Type B pancreatic cell (in vitro differentiated cells): ENCODE data around the gene NXN. TPM values are rescaled to one million over a fixed set of nuclear protein-coding genes. Genes with fewer than 3 reads are reported as not detected.

Source experiments
- DNase-seq: peaks from one replicate; pipeline ENCODE4 v3.0.0; 2021; ENCODE audit warnings: mixed read lengths; ENCODE audit not compliant: unreplicated experiment; ENCODE audit errors: extremely low spot score
- H3K27ac Mint-ChIP-seq: 2 replicates; pipeline ENCODE4 v1.8.0; 2021; ENCODE audit warnings: mild to moderate bottlenecking, mixed read lengths
- H3K27me3 Mint-ChIP-seq: 2 replicates; pipeline ENCODE4 v1.8.0; 2021; ENCODE audit warnings: mixed read lengths
- H3K36me3 Mint-ChIP-seq: 2 replicates; pipeline ENCODE4 v1.8.0; 2021; ENCODE audit warnings: mixed read lengths
- H3K4me1 Mint-ChIP-seq: one replicate; pipeline ENCODE4 v1.8.0; 2021; ENCODE audit warnings: mixed read lengths; ENCODE audit not compliant: unreplicated experiment
- H3K4me3 Mint-ChIP-seq: 2 replicates; pipeline ENCODE4 v1.8.0; 2021; ENCODE audit warnings: mild to moderate bottlenecking, mixed read lengths
- H3K9me3 Mint-ChIP-seq: 2 replicates; pipeline ENCODE4 v1.8.0; 2021; ENCODE audit warnings: mixed read lengths
- total RNA-seq: library from RNA; stranded (reverse); gene quantifications from 2 replicates; pipeline ENCODE4 v1.2.1, GENCODE V29; 2021; ENCODE audit warnings: low replicate concordance
- TF ChIP-seq, protein P1 (sequence below): fragments of 200-600 bp; sonication (generic); conservative IDR thresholded peaks from 2 replicates; pipeline ENCODE4 v1.5.0; 2021; ENCODE audit warnings: antibody characterized with exemption, mild to moderate bottlenecking

NXN gene
- total RNA-seq, 1 donor from 2014 or later, result 68.0 TPM

DNA sequence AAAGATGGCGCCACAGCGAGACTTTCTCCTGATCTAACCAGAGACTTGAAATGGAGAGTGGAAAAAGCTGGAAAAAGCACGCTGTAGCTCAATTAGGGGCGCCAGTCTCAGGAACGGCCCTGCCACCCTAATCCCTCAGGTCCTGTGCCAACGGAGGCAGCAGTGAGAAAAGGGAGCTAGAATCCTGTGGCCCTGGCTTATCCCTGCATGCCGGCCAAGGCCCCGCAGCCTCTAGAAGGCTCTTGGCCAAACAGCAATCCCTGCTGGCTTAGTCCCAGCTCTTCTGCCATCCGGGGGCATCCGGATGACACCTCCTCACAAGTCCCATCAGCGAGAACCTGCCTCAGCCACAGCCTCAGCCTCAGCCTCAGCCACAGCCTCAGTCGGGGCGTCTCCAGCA, 127.7 kb downstream of the NXN start:
- H3K4me1 Mint-ChIP-seq, result peaks cover 49% of the 10 kb centered on the region
- H3K27me3 Mint-ChIP-seq, result no peaks in the 10 kb centered on the region
- DNase-seq, result no peak
- no peaks in the 10 kb centered on the region for H3K36me3 Mint-ChIP-seq
- no peaks in the 10 kb centered on the region for H3K9me3 Mint-ChIP-seq
- no peak overlapping the region for H3K27ac Mint-ChIP-seq
- no peak overlapping the region for H3K4me3 Mint-ChIP-seq
- TF ChIP-seq, protein P1, sequence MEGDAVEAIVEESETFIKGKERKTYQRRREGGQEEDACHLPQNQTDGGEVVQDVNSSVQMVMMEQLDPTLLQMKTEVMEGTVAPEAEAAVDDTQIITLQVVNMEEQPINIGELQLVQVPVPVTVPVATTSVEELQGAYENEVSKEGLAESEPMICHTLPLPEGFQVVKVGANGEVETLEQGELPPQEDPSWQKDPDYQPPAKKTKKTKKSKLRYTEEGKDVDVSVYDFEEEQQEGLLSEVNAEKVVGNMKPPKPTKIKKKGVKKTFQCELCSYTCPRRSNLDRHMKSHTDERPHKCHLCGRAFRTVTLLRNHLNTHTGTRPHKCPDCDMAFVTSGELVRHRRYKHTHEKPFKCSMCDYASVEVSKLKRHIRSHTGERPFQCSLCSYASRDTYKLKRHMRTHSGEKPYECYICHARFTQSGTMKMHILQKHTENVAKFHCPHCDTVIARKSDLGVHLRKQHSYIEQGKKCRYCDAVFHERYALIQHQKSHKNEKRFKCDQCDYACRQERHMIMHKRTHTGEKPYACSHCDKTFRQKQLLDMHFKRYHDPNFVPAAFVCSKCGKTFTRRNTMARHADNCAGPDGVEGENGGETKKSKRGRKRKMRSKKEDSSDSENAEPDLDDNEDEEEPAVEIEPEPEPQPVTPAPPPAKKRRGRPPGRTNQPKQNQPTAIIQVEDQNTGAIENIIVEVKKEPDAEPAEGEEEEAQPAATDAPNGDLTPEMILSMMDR, result no peak

DNA sequence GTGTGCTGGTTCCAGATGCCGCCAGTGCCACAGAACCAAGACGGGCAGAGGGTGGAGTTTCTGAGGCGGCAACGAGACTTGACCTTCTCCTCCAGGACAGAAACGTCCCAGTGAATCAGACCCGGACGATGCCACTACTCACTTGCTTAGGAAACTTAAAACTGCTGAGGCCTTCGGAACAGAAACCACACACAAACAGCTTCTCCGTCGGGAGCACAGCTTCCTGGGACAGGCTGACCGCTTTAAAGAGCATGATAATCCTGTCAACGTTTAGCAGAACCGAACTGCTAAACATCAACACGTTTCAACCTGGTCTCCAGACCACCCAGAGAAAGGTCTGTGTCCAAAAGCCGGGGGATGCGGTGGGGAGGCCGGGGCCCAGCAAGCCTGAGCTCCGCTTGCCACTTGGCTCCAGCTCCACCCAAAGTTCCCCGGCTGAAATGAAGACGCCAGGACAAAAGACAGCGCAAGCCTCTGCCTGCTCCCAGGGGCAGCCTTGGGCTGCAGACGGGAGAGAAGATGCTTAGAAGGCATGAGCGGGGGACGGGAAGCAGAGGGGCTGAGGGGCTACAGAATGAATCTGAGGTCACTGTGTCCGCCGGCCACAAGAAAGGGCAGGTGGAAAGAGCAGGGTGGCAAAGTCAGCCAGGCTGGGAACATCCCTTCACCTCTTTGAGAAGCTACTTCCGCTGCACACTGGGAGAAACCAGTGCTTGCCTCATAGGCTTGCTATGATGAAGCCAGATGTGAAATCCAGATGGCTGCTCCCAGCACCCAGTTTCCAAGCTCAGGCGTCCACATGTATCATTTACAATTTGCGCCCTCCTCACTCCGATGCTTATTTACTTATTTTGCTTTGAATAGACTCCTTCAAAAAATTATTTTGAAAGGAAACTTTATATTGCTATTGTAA, 128.5 kb downstream of the NXN start:
- no peak for DNase-seq
- H3K4me3 Mint-ChIP-seq, result no peak overlapping the region
- peaks cover 51% of the 10 kb centered on the region for H3K4me1 Mint-ChIP-seq
- TF ChIP-seq, protein P1, result no peak
- H3K27ac Mint-ChIP-seq, result peak overlapping the region; percentile 18
- no peaks in the 10 kb centered on the region for H3K27me3 Mint-ChIP-seq
- peaks cover 4% of the 10 kb centered on the region for H3K36me3 Mint-ChIP-seq
- no peaks in the 10 kb centered on the region for H3K9me3 Mint-ChIP-seq

DNA sequence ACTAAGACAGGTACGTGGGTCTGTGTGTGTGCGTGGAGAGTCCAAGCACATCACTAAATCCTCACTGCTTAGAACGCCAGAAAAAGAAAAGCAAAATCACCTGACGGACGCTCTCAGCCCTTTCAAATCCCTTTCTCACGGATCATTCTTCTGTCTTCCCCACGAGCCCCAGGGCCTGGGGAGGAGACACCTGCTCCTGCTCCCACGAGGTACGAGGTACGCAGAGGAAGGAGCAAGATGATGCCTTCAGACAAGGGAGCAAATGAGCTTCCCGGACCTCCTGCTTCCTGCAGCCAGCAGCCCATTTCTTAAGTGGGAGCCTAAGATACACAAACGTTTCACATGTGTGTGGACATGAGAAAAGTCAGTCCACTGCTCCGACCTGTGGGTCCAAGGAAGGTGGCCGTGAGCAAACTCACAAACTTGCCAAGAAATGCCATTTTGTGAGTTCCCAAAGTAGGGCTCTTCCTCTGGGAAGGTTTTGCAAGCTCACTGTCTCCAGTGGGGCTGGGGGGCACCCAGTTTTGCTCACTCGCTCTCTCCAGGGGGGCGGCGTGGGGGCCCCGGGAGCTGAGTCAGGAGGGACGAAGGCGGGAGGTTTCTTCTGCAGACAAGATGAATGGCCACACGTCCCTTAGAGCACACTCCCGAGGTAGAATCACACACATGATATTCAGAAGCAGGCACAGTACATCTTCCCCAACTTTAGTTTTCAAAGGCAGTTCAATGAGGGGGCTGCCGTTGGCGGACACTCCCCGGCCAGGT, 129.3 kb downstream of the NXN start:
- no peak for DNase-seq
- TF ChIP-seq, protein P1, result no peak

DNA sequence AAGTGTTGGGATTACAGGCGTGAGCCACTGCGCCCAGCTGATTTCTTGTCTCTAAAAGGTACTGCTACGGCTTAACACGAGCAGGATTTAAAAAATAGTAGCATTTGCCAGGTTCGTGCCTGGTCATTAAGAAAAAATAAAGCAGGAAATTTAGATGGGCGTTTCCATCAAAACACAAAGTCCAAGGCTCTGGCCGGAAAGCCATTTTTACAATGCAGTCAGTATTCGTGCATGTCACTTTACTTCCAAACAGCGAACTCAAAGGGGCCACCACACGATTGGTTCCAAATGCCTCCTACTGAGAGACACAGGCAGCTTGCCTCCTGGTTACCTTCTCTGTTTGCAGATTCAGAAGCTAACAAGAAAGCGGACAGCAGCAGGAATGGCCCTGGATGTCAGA, 131.2 kb downstream of the NXN start:
- TF ChIP-seq, protein P1, result no peak
- Mint-ChIP-seq H3K4me1 (peaks cover 55% of the 10 kb centered on the region), H3K36me3 (peaks cover 10% of the 10 kb centered on the region), H3K9me3 (peaks cover 5% of the 10 kb centered on the region), H3K27me3 (no peaks in the 10 kb centered on the region), H3K27ac (no peak overlapping the region), H3K4me3 (no peak overlapping the region)
- DNase-seq, result no peak

More for the DNA sequence above, 129.3 kb downstream of the NXN start:
- no peaks in the 10 kb centered on the region for H3K27me3 Mint-ChIP-seq
- H3K27ac Mint-ChIP-seq, result peak overlapping the region; percentile 18
- H3K4me1 Mint-ChIP-seq, result peaks cover 48% of the 10 kb centered on the region
- peaks cover 7% of the 10 kb centered on the region for H3K36me3 Mint-ChIP-seq
- peaks cover 3% of the 10 kb centered on the region for H3K9me3 Mint-ChIP-seq
- H3K4me3 Mint-ChIP-seq, result no peak overlapping the region

DNA sequence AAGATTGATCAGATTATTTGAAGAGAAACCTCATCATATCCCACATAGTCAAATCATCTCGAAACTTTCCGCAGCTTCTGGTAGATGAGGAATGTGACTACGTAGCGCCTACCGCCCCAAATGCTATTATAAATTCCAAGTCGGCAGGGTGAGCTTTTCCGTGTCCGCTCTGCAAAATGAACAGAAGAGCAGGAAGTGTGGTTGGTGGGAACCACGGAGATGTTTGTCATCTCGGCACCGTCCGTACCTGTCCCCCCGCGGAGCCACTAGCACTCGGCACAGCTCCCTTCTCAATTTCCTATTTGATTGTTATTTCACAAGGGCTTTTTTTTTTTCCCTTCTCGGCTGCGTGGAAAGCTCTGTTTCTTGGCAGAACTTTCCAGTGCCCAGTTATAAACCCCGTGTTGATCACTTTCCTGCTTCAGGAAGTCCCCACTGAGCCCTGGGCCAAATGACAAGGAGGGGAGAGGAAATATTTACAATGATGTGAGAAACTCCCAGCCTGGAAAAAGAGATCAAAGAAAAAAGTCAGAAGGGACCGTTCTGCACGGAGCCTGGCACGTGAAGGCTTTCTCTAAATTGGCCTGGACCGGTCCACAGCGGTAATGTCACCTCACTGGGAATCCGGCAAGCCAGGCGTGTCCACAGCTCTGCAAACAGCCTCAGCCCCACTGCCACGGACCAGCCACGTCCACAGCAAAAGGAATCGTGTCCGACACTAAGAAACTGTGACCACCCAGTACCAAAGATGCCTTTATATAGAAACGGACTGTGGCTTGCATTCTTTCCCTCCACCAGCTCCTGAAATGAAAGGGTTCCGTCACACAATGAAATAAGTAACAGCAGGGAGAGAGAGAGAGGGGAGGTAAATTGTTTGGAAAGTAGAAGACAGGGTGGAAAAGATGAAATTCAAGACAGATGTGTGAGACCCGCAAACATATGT, 132.4 kb downstream of the NXN start:
- H3K36me3 Mint-ChIP-seq, result peaks cover 16% of the 10 kb centered on the region
- peaks cover 58% of the 10 kb centered on the region for H3K4me1 Mint-ChIP-seq
- TF ChIP-seq, protein P1, result no peak
- no peaks in the 10 kb centered on the region for H3K27me3 Mint-ChIP-seq
- H3K9me3 Mint-ChIP-seq, result peaks cover 5% of the 10 kb centered on the region
- H3K27ac Mint-ChIP-seq, result peak overlapping the region; percentile 41
- peak overlapping the region; percentile 34 for H3K4me3 Mint-ChIP-seq
- no peak for DNase-seq
